ENCODE measurements around the gene SCIN. TPM values are rescaled to one million over a fixed set of nuclear protein-coding genes. Genes with fewer than 3 reads are reported as not detected.
"Not testable (repeated sequence)": the region's sequence is repeated elsewhere in the genome, so short reads cannot be mapped to it uniquely, and the experiment has no call there.

Gene SCIN
- total RNA-seq, 1 experiment from 2014 or later = 0.22 TPM

DNA sequence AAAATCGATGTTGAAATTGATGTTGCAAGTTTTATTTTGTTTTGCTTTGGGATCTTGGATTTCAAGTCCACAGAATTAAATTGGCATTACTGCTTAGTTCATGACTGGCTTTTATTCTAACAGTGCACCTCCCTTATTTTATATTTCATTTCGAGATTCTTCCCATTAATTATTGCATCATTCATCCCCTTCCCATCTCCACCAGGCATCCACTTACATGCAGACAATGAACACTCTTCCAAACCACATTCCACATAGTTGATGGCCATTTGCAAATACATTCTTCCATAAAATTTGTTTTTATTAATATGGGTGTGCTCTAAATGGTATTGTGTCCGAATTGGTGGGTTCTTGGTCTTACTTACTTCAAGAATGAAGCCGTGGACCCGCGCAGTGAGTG lies 15.6 kb upstream of the SCIN start:
- POLR2A ChIA-PET = no interaction called here
- no TSS peak for BruUV-seq (replicated peaks)
- no peak overlapping the region for H3K4me2 ChIP-seq (ENCODE audit: low read length)
- no peaks in the 10 kb centered on the region for H4K20me1 ChIP-seq (ENCODE audit: insufficient read depth)
- H3K36me3 ChIP-seq (ENCODE audit: control insufficient read depth in 1 of 2, insufficient read depth in 2 of 2, low read length in 2 of 2) = no peaks in the 10 kb centered on the region
- H3K4me3 ChIP-seq (replicated peaks in 1 of 2; ENCODE audit: low read depth in 1 of 2, low read length in 2 of 2) = no peak overlapping the region
- TF ChIP-seq SRF (IDR thresholded peaks at IDR 0.05; ENCODE audit: low read depth) (no peak), ZFX (IDR thresholded peaks at IDR 0.05) (no peak), POLR2A (IDR thresholded peaks at IDR 0.05; ENCODE audit: borderline replicate concordance, extremely low read depth, insufficient read depth, insufficient read length) (no peak)
- no peak overlapping the region for H3K9ac ChIP-seq (ENCODE audit: low read length)
- DNase-seq (ENCODE audit: low read depth, low spot score) = no peak
- RAD21 ChIA-PET (ENCODE audit: low non-redundant PET in 1 of 2, low total read pairs in 2 of 2, uncharacterized antibody in 2 of 2, unreplicated experiment in 2 of 2) = no interaction called here
- peaks cover 0 to 5% of the 10 kb centered on the region in 2 experiments; a peak in 2 of 4 replicates for H3K4me1 ChIP-seq (ENCODE audit: control insufficient read depth in 1 of 2, insufficient read depth in 2 of 2, low read length in 2 of 2)
- H3K9me3 ChIP-seq (ENCODE audit: control insufficient read depth in 1 of 2, insufficient read depth in 1 of 2, low read depth in 1 of 2, low read length in 2 of 2) = no peaks in the 10 kb centered on the region
- H3K27ac ChIP-seq (ENCODE audit: low read depth, low read length) = no peak overlapping the region
- ATAC-seq = no peak
- H3K27me3 ChIP-seq (ENCODE audit: insufficient read depth, low read length) = no peaks in the 10 kb centered on the region
- CTCF ChIA-PET = no interaction called here
- H3K9me2 ChIP-seq (ENCODE audit: insufficient read depth) = no peaks in the 10 kb centered on the region
- H3K79me2 ChIP-seq (ENCODE audit: insufficient read depth, low read length) = no peaks in the 10 kb centered on the region
- intact Hi-C loops (cut with micrococcal nuclease) = no loop called here
- no peak overlapping the region for H2AFZ ChIP-seq (ENCODE audit: low read depth, low read length, poor library complexity, severe bottlenecking)

DNA sequence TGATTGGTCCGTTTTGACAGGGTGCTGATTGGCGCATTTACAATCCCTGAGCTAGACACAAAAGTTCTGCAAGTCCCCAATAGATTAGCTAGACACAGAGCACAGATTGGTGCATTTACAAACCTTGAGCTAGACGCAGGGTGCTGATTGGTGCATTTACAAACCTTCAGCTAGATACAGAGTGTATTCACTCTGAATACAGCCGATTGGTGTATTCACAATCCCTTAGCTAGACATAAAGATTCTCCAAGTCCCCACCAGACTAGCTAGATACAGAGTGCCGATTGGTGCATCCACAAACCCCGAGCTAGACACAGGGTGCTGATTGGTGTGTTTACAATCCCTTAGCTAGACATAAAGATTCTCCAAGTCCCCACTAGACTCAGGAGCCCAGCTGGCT lies 14.8 kb upstream of the SCIN start:
- BruUV-seq (replicated peaks); RAD21 ChIA-PET (ENCODE audit: low non-redundant PET in 1 of 2, low total read pairs in 2 of 2, uncharacterized antibody in 2 of 2, unreplicated experiment in 2 of 2); H3K9me3 ChIP-seq (ENCODE audit: control insufficient read depth in 1 of 2, insufficient read depth in 1 of 2, low read depth in 1 of 2, low read length in 2 of 2); H3K27ac ChIP-seq (ENCODE audit: low read depth, low read length); H3K27me3 ChIP-seq (ENCODE audit: insufficient read depth, low read length); intact Hi-C loops (cut with micrococcal nuclease); H3K4me3 ChIP-seq (replicated peaks in 1 of 2; ENCODE audit: low read depth in 1 of 2, low read length in 2 of 2); H2AFZ ChIP-seq (ENCODE audit: low read depth, low read length, poor library complexity, severe bottlenecking); H3K4me2 ChIP-seq (ENCODE audit: low read length); H3K4me1 ChIP-seq (ENCODE audit: control insufficient read depth in 1 of 2, insufficient read depth in 2 of 2, low read length in 2 of 2); CTCF ChIA-PET; H3K36me3 ChIP-seq (ENCODE audit: control insufficient read depth in 1 of 2, insufficient read depth in 2 of 2, low read length in 2 of 2); H3K9me2 ChIP-seq (ENCODE audit: insufficient read depth); H3K79me2 ChIP-seq (ENCODE audit: insufficient read depth, low read length); H3K9ac ChIP-seq (ENCODE audit: low read length); POLR2A ChIA-PET; ATAC-seq; H4K20me1 ChIP-seq (ENCODE audit: insufficient read depth); DNase-seq (ENCODE audit: low read depth, low spot score): not testable (repeated sequence)

DNA sequence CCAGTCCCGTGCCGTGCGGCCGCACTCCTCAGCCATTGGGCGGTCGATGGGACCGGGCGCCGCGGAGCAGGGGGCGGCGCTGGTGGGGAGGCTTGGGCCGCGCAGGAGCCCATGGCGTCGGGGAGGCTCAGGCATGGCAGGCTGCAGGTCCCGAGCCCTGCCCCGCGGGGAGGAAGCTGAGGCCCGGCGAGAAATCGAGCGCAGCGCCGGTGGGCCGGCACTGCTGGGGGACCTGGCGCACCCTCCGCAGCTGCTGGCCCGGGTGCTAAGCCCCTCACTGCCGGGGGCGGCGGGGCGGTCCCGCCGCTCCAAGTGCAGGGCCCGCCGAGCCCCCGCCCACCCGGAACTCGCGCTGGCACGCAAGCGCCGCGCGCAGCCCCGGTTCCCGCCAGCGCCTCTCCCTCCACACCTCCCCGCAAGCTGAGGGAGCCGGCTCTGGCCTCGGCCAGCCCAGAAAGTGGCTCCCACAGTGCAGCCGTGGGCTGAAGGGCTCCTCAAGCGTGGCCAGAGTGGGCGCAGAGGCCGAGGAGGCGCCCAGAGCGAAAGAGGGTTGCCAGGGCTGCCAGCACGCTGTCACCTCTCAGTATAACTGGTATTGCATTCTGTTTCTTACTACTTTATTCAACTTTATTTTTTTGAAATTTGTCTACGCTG lies 14.3 kb upstream of the SCIN start:
- H2AFZ ChIP-seq (ENCODE audit: low read depth, low read length, poor library complexity, severe bottlenecking); H3K27me3 ChIP-seq (ENCODE audit: insufficient read depth, low read length); H3K4me1 ChIP-seq (ENCODE audit: control insufficient read depth in 1 of 2, insufficient read depth in 2 of 2, low read length in 2 of 2); BruUV-seq (replicated peaks); H4K20me1 ChIP-seq (ENCODE audit: insufficient read depth); H3K4me2 ChIP-seq (ENCODE audit: low read length); H3K9me3 ChIP-seq (ENCODE audit: control insufficient read depth in 1 of 2, insufficient read depth in 1 of 2, low read depth in 1 of 2, low read length in 2 of 2); H3K9ac ChIP-seq (ENCODE audit: low read length); H3K79me2 ChIP-seq (ENCODE audit: insufficient read depth, low read length); ATAC-seq; CTCF ChIA-PET; intact Hi-C loops (cut with micrococcal nuclease); DNase-seq (ENCODE audit: low read depth, low spot score); H3K4me3 ChIP-seq (replicated peaks in 1 of 2; ENCODE audit: low read depth in 1 of 2, low read length in 2 of 2); H3K27ac ChIP-seq (ENCODE audit: low read depth, low read length); H3K9me2 ChIP-seq (ENCODE audit: insufficient read depth); H3K36me3 ChIP-seq (ENCODE audit: control insufficient read depth in 1 of 2, insufficient read depth in 2 of 2, low read length in 2 of 2); POLR2A ChIA-PET; RAD21 ChIA-PET (ENCODE audit: low non-redundant PET in 1 of 2, low total read pairs in 2 of 2, uncharacterized antibody in 2 of 2, unreplicated experiment in 2 of 2): not testable (repeated sequence)

All from HCT116 (cell line).